Activated B cell treated with CpG ODN at 0.5 μM for 24 hours (primary cell): ENCODE results near the gene HSPA9. TPM values are rescaled to one million over a fixed set of nuclear protein-coding genes. Genes with fewer than 3 reads are reported as not detected.

Experiments
- ATAC-seq: fragments of 200-7000 bp; cut with Tn5 transposase; one replicate; pipeline ENCODE4 v1.10.0; 2021; ENCODE audit warnings: low read depth, mild to moderate bottlenecking, moderate library complexity
- CTCF ChIA-PET: fragments of 350-600 bp; sonication (Branson Sonifier 250); formaldehyde crosslinking; loops from one replicate; lab custom pipeline; 2021; ENCODE audit warnings: antibody characterized with exemption; lab: Charles Lee
- POLR2A ChIA-PET: fragments of 350-600 bp; sonication (Branson Sonifier 250); formaldehyde crosslinking; loops from one replicate; lab custom pipeline; 2021; ENCODE audit warnings: antibody characterized with exemption; lab: Charles Lee
- DNase-seq: peaks from one replicate; pipeline ENCODE4 v3.0.0; 2022
- H3K27ac Mint-ChIP-seq: one replicate; pipeline ENCODE4 v1.8.0; 2020; ENCODE audit warnings: mixed read lengths
- H3K27me3 Mint-ChIP-seq: one replicate; pipeline ENCODE4 v1.8.0; 2021; ENCODE audit warnings: mixed read lengths
- H3K36me3 Mint-ChIP-seq: one replicate; pipeline ENCODE4 v1.8.0; 2021; ENCODE audit warnings: low read depth, mixed read lengths
- H3K4me1 Mint-ChIP-seq: one replicate; pipeline ENCODE4 v1.8.0; 2021; ENCODE audit warnings: mixed read lengths
- H3K4me3 Mint-ChIP-seq: one replicate; pipeline ENCODE4 v1.8.0; 2020; ENCODE audit warnings: mild to moderate bottlenecking, mixed read lengths
- H3K9me3 Mint-ChIP-seq: one replicate; pipeline ENCODE4 v1.8.0; 2020; ENCODE audit warnings: mixed read lengths
- intact Hi-C: fragments of 100-400 bp; cut with micrococcal nuclease; formaldehyde crosslinking; loops from one replicate; pipeline ENCODE4 v1.15.1; 2024
- total RNA-seq: library from RNA; stranded (reverse); gene quantifications from 2 replicates; pipeline ENCODE4 v1.2.3, GENCODE V29; 2022
- TF ChIP-seq, protein P1 (sequence below): fragments of 200-600 bp; IDR thresholded peaks from one replicate; pipeline ENCODE4 v1.8.0; 2022; ENCODE audit warnings: antibody characterized with exemption, mild to moderate bottlenecking

HSPA9 gene
- total RNA-seq, 1 donor from 2014 or later, result 224 TPM

DNA sequence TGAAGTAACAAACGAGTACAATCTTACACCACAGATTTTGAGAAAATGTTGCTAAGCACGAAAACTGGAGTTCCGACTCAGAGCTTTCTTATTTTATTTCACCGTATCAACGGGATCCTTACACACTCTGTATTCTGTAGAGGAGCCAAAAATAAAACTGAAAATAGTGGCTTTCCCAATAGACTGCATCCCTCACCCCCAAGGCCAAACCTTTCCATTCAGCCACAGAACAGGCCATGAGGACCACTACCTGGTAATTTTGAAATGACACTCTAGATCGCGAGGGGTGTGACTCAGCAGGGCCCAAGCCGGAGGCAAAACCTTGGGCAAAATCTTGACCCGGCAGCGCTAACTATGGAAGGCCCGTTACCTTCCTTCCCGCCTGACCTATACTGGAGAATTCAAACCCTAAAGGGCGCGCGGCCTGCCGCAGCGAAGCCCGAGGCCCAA, 432 bp downstream of the HSPA9 start:
- DNase-seq, result no peak
- no peaks in the 10 kb centered on the region for H3K9me3 Mint-ChIP-seq
- peaks cover 26% of the 10 kb centered on the region for H3K4me1 Mint-ChIP-seq
- POLR2A ChIA-PET, result interaction anchor here (0.5 to 2.7 kb wide), 12 partner anchors 9 to 1828 kb away, joined by 3 to 73 read pairs (median 6); partner anchors contain the start of genes BRD8, CTNNA1, EGR1 and ETF1
- H3K36me3 Mint-ChIP-seq, result peaks cover 48% of the 10 kb centered on the region
- intact Hi-C loops, result loop anchor here (1.0 to 10.0 kb wide), 13 partner anchors 31 to 1600 kb away; partner anchors contain the start of genes CDC23, CTNNA1, CYSTM1 and EGR1
- TF ChIP-seq, protein P1, sequence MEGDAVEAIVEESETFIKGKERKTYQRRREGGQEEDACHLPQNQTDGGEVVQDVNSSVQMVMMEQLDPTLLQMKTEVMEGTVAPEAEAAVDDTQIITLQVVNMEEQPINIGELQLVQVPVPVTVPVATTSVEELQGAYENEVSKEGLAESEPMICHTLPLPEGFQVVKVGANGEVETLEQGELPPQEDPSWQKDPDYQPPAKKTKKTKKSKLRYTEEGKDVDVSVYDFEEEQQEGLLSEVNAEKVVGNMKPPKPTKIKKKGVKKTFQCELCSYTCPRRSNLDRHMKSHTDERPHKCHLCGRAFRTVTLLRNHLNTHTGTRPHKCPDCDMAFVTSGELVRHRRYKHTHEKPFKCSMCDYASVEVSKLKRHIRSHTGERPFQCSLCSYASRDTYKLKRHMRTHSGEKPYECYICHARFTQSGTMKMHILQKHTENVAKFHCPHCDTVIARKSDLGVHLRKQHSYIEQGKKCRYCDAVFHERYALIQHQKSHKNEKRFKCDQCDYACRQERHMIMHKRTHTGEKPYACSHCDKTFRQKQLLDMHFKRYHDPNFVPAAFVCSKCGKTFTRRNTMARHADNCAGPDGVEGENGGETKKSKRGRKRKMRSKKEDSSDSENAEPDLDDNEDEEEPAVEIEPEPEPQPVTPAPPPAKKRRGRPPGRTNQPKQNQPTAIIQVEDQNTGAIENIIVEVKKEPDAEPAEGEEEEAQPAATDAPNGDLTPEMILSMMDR, result no peak
- peak; percentile 0 for ATAC-seq
- H3K27ac Mint-ChIP-seq, result peak overlapping the region; percentile 100
- H3K4me3 Mint-ChIP-seq, result peak overlapping the region; percentile 92
- CTCF ChIA-PET, result interaction anchor here (0.9 to 1.2 kb wide), 2 partner anchors 27 to 688 kb away, joined by 3 read pairs; no protein-coding TSS in a partner anchor
- H3K27me3 Mint-ChIP-seq, result no peaks in the 10 kb centered on the region

DNA sequence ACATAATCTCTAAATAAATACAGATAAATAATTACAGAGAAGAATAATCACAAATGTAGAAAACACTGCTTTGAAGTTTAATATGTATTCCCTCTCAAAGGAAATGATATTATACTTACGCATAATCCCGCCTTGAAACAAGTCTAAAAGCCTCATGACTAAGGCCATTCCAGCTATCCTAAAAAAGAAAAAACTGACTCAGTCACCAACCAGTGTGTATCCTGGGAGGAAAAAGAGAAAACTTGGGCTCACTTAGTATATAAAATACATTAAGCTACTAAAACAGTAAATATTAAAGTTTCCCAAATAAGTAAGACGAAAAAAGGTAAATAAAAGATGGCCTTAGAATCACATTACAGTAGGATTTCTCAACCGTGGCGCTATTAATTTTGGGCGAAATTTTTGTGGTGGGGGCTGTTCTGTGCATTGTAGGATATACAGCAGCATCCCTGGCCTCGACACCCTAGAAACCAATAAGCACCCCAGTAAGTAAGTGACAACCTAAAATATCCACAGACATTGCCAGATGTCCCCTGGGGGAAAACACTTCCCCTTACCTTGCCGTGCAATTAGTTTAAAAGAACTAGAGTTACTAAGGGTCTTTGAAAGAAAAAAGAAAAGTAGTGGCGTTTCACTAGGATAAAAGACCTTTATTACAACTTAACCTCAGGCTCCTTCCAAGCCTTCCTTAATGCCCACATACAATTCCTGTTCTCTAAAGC, 1.1 kb downstream of the HSPA9 start:
- Mint-ChIP-seq H3K27me3 (no peaks in the 10 kb centered on the region), H3K4me3 (peak overlapping the region; percentile 92), H3K27ac (peak overlapping the region; percentile 100), H3K9me3 (no peaks in the 10 kb centered on the region), H3K36me3 (peaks cover 53% of the 10 kb centered on the region), H3K4me1 (peaks cover 22% of the 10 kb centered on the region)
- POLR2A ChIA-PET, result interaction anchor here (1.1 to 2.7 kb wide), 3 partner anchors 30 to 768 kb away, joined by 3 to 73 read pairs (median 3); partner anchors contain the start of genes ETF1 and PAIP2
- no peak for ATAC-seq
- TF ChIP-seq, protein P1, result no peak
- CTCF ChIA-PET, result interaction anchor here (0.8 to 0.9 kb wide), 2 partner anchors 26 to 688 kb away, joined by 3 read pairs; no protein-coding TSS in a partner anchor
- intact Hi-C loops, result loop anchor here (2.0 to 10.0 kb wide), 3 partner anchors 179 to 1601 kb away; partner anchors contain the start of genes CTNNA1 and CYSTM1
- no peak for DNase-seq

DNA sequence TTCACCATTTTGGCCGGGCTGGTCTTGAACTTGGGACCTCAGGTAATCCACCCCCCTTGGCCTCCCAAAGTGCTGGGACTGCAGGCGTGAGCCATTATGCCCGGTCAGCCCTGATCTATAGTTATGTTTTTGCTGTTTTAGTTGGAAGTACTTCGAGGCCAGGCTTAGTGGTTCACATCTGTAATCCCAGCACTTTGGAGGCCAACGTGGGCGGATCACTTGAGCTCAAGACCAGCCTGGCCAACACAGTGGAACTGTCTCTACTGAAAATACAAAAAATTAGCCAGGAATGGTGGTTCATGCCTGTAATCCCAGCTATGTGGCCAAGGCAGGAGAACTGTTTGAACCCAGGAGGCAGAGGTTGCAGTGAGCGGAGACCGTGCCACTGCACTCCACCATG, 2.0 kb downstream of the HSPA9 start:
- Mint-ChIP-seq H3K27ac (no peak overlapping the region), H3K4me1 (peaks cover 26% of the 10 kb centered on the region), H3K27me3 (no peaks in the 10 kb centered on the region), H3K36me3 (peaks cover 62% of the 10 kb centered on the region), H3K4me3 (peak overlapping the region; percentile 38), H3K9me3 (no peaks in the 10 kb centered on the region)
- ChIA-PET CTCF (interaction anchor here (0.8 kb wide), 1 partner anchor 25 kb away, joined by 3 read pairs; no protein-coding TSS in a partner anchor), POLR2A (interaction anchor here (0.7 to 1.1 kb wide), 3 partner anchors 30 to 769 kb away, joined by 3 to 11 read pairs (median 3); partner anchors contain the start of gene PAIP2)
- no peak for DNase-seq
- TF ChIP-seq, protein P1, result no peak
- ATAC-seq, result no peak
- intact Hi-C loops, result loop anchor here (10.0 kb wide), 2 partner anchors 1532 to 1602 kb away; partner anchors contain the start of gene CYSTM1

DNA sequence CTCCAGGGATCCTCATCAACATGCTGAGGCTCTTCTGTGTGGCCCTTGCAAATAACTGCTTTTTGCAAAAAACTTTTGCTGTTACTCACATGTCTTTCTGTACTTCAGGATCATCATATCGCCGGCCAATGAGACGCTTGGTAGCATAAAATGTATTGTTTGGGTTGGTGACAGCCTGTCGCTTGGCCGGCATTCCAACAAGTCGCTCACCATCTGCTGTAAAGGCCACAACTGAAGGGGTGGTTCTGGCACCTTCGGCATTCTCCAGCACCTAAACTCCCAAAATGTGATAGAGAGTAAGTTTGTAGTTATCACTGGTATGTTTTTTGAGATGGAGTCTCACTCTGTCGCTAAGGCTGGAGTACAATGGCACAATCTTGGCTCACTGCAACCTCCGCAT, 4.3 kb downstream of the HSPA9 start:
- intact Hi-C loops, result loop anchor here (10.0 kb wide), 2 partner anchors 1534 to 1604 kb away; partner anchors contain the start of gene CYSTM1
- H3K36me3 Mint-ChIP-seq, result peaks cover 83% of the 10 kb centered on the region
- H3K27me3 Mint-ChIP-seq, result no peaks in the 10 kb centered on the region
- no peak overlapping the region for H3K4me3 Mint-ChIP-seq
- POLR2A ChIA-PET, result no interaction called here
- ATAC-seq (no peak), DNase-seq (no peak)
- peaks cover 23% of the 10 kb centered on the region for H3K4me1 Mint-ChIP-seq
- H3K27ac Mint-ChIP-seq, result no peak overlapping the region
- H3K9me3 Mint-ChIP-seq, result no peaks in the 10 kb centered on the region
- CTCF ChIA-PET, result no interaction called here
- TF ChIP-seq, protein P1, result no peak

DNA sequence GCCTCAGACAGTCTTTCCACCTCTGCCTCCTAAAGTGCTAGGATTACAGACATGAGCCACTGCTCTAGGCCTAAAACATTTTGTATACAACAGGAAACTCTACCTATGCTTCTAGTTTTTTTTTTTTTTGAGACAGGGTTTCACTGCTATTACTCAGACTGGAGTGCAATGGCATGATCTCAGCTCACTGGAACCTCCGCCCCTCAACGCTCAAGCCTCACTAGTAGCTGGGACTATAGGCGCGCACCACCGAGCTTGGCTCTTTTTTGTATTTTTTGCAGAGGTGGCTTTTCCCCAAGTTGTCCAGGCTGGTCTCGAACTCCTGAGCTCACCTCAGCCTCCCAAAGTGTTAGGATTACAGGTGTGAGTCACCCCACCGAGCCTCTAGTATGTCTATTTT, 5.4 kb downstream of the HSPA9 start:
- Mint-ChIP-seq H3K9me3 (no peaks in the 10 kb centered on the region), H3K4me3 (no peak overlapping the region), H3K4me1 (peaks cover 16% of the 10 kb centered on the region), H3K27ac (no peak overlapping the region), H3K27me3 (no peaks in the 10 kb centered on the region), H3K36me3 (peaks cover 87% of the 10 kb centered on the region)
- DNase-seq (no peak), ATAC-seq (no peak)
- intact Hi-C loops, result loop anchor here (10.0 kb wide), 2 partner anchors 1535 to 1605 kb away; partner anchors contain the start of gene CYSTM1
- TF ChIP-seq, protein P1, result no peak
- POLR2A ChIA-PET, result interaction anchor here (0.6 to 0.7 kb wide), 3 partner anchors 17 to 397 kb away, joined by 3 to 4 read pairs (median 3); no protein-coding TSS in a partner anchor
- CTCF ChIA-PET, result no interaction called here
